ENCODE measurements around the gene LRPAP1.
"Not testable (repeated sequence)": the region's sequence is repeated elsewhere in the genome, so short reads cannot be mapped to it uniquely, and the experiment has no call there.

The LRPAP1 gene

GRCh38 chr4:3531879-3532750 lies at the start of gene LRPAP1:
LRPAP1 (minus strand) TSS chr4:3532422; CDS start chr4:3532412, 10 bp downstream.
- peak; percentile 100 for DNase-seq

GRCh38 chr4:3581334-3582090 lies 49.3 kb upstream of the LRPAP1 start:
- not testable (repeated sequence) for DNase-seq

GRCh38 chr4:3580859-3581258 lies 48.6 kb upstream of the LRPAP1 start:
- not testable (repeated sequence) for DNase-seq

GRCh38 chr4:3578527-3579144 lies 46.4 kb upstream of the LRPAP1 start:
- DNase-seq: not testable (repeated sequence)

GRCh38 chr4:3578052-3578451 lies 45.8 kb upstream of the LRPAP1 start:
- not testable (repeated sequence) for DNase-seq

GRCh38 chr4:3577208-3577892 lies 45.1 kb upstream of the LRPAP1 start:
- DNase-seq: not testable (repeated sequence)

- not testable (repeated sequence) for DNase-seq
Observed at GRCh38 chr4:3576533-3577207, 44.4 kb upstream of the LRPAP1 start.

GRCh38 chr4:3575426-3576369 lies 43.5 kb upstream of the LRPAP1 start:
- not testable (repeated sequence) for DNase-seq

- not testable (repeated sequence) for DNase-seq
Observed at GRCh38 chr4:3574865-3575264, 42.6 kb upstream of the LRPAP1 start.

GRCh38 chr4:3574346-3574745 lies 42.1 kb upstream of the LRPAP1 start:
- DNase-seq: not testable (repeated sequence)

- no peak for DNase-seq
Observed at GRCh38 chr4:3573131-3573530, 40.9 kb upstream of the LRPAP1 start.

- no peak for DNase-seq
Observed at GRCh38 chr4:3572363-3572762, 40.1 kb upstream of the LRPAP1 start.

GRCh38 chr4:3571921-3572320 lies 39.7 kb upstream of the LRPAP1 start:
- DNase-seq: no peak

GRCh38 chr4:3570923-3571322 lies 38.7 kb upstream of the LRPAP1 start:
- not testable (repeated sequence) for DNase-seq

GRCh38 chr4:3569611-3570010 lies 37.4 kb upstream of the LRPAP1 start:
- not testable (repeated sequence) for DNase-seq

- DNase-seq: not testable (repeated sequence)
Observed at GRCh38 chr4:3566701-3567100, 34.5 kb upstream of the LRPAP1 start.

- DNase-seq: not testable (repeated sequence)
Observed at GRCh38 chr4:3566301-3566700, 34.1 kb upstream of the LRPAP1 start.

GRCh38 chr4:3564948-3565347 lies 32.7 kb upstream of the LRPAP1 start:
- DNase-seq: not testable (repeated sequence)

GRCh38 chr4:3563403-3563802 lies 31.2 kb upstream of the LRPAP1 start:
- DNase-seq: no peak

- DNase-seq: not testable (repeated sequence)
Observed at GRCh38 chr4:3562127-3562526, 29.9 kb upstream of the LRPAP1 start.

- DNase-seq: not testable (repeated sequence)
Observed at GRCh38 chr4:3560465-3560864, 28.2 kb upstream of the LRPAP1 start.

Data from 8988T (cell line).